ENCODE measurements around the gene SEMA4D. TPM values are rescaled to one million over a fixed set of nuclear protein-coding genes. Genes with fewer than 3 reads are reported as not detected.

Gene SEMA4D
- total RNA-seq, 2 experiments from 2014 or later: 283 to 295 TPM

DNA sequence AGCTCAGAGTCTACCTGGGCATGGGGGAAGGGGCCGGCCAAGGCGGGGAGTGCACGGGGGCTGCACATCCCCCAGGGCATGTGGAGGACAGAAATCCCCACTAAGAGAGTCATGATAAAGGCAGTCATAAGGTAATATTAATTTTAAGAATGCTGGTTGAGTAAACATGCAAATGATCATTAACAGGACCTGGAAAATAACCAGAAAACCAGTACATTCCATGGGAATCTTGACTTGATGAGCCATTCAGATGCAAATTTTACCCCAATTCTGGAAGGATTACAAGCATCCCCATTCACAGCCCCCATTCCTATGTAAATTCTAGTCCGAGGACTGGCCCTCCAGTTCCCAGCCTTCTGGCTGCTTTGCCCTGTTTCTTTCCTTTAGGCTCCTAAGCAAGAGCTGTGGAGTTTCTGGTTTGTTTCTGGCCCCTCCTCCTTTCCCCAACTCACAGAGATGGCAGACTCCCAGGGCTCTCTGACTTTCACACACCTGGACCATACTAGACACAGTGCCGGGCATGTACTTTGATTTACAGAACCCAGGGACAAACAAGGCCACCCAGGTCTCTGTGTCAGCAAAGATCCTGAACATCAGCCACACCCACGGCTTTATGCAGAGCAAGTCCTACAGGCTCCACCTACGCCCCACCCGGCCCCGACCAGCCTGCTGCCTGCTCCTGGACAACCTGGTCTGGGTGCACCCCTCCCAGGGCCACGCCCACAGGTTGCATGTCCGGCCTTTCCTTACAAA lies 62.7 kb downstream of the SEMA4D start:
- POLR2A ChIA-PET: no interaction called here
- CTCF ChIA-PET: interaction anchor here (1.5 kb wide), 1 partner anchor 13 kb away, joined by 3 read pairs; no protein-coding TSS in a partner anchor

DNA sequence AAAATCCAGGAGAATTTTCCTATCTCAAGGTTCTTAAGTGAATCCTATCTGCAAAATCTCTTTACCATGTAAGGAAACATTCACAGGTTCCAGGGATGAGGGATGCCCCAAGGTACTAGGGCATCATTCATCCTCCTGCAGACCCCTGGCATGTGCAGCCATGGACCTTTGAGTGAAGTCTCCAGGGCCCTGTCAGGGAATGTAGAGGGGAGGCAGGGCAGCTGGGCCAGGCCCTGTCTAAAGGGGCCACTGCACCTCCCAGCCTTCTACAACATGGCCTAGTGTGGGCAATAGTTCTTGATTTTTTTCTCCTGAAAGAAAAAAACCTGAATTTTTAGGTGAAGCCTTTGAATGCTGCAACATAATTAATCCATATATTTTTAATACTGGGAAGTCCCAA lies 63.3 kb downstream of the SEMA4D start:
- ChIA-PET CTCF (interaction anchor here (1.5 kb wide), 1 partner anchor 14 kb away, joined by 3 read pairs; no protein-coding TSS in a partner anchor), POLR2A (no interaction called here)

DNA sequence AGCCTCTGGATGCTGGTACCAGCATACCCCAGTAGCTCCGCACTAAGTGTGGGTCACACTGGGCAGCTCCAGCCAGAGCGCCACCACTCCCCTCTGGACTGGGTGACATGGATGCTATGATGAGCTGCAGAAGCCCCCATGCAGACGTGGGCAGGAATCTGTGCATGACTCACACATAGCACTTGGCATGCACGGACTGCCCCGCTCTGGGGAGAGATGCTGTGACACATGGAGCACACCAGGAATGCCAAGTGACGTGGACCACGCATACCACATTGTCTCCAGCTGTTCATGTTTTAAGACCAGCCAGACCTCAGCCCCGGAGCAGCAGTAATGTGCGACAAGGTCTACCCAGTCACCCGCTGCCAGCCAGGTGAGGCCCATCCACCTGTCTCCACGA lies 64.1 kb downstream of the SEMA4D start:
- ChIA-PET CTCF (no interaction called here), POLR2A (no interaction called here)

GRCh38 chr9:89432986-89433530 lies 64.9 kb downstream of the SEMA4D start:
- CTCF ChIA-PET: no interaction called here
- POLR2A ChIA-PET: no interaction called here

- ChIA-PET CTCF (interaction anchor here (1.5 to 1.7 kb wide), 2 partner anchors 13 to 22 kb away, joined by 3 to 5 read pairs; no protein-coding TSS in a partner anchor), POLR2A (interaction anchor here (1.3 kb wide), 1 partner anchor 16 kb away, joined by 4 read pairs; no protein-coding TSS in a partner anchor)
Measured at GRCh38 chr9:89431930-89432725, 65.8 kb downstream of the SEMA4D start.

DNA sequence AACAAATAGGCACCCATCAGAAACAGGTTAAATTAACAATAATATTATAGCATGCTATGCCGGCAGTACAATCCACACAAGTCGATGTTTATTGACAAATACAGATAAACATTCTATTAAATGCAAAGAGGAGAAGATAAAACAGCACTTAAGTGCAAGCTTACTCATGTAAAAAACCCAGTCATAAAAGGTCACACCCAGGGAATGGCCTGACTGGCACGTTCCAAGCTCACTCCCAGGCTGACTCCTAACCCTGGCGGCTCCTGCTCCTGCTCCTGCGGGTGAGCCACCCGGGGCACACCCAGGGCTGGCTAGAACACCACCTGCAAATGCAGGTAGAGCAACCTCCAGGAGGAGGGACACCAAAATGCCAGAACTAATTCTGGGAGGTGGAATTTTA lies 66.9 kb downstream of the SEMA4D start:
- CTCF ChIA-PET: interaction anchor here (1.0 to 4.2 kb wide), 5 partner anchors 10 to 39 kb away, joined by 3 to 22 read pairs (median 5); no protein-coding TSS in a partner anchor

GRCh38 chr9:89428901-89429890 lies 68.7 kb downstream of the SEMA4D start:
- CTCF ChIA-PET: interaction anchor here (0.7 to 4.2 kb wide), 25 partner anchors 9 to 138 kb away, joined by 3 to 28 read pairs (median 4); partner anchors contain the start of gene SEMA4D
- POLR2A ChIA-PET: interaction anchor here (0.6 to 1.3 kb wide), 3 partner anchors 9 to 58 kb away, joined by 3 to 5 read pairs (median 3); no protein-coding TSS in a partner anchor

More for the DNA sequence above, 66.9 kb downstream of the SEMA4D start:
- POLR2A ChIA-PET: interaction anchor here (1.3 kb wide), 1 partner anchor 17 kb away, joined by 4 read pairs; no protein-coding TSS in a partner anchor

DNA sequence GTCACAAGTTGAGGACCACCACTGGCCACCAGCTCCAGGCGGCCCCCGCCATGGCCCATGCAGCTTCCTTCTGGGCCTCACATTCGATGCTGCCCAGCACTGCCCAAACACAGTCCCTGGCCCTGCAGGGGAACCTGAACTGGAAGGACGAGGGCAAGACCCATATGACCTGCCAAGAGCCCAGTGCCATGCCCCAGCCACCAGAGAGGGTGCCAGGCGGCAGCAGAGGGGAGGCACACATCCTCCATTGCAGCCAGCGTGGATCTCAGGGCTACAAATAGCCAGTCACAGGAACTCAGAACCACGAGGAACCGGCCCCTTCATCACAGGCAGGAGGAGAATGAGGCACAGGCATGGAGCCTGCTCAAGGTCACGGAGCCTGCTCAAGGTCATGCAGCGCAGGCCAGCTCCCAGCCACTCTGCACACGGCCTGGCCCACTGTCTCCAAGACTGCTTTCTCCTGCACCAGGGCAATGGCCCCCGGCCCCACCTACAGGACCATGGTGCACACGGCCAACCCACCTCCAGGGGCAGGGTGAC lies 69.6 kb downstream of the SEMA4D start:
- POLR2A ChIA-PET: interaction anchor here (0.7 to 2.9 kb wide), 5 partner anchors 10 to 28 kb away, joined by 3 to 21 read pairs (median 5); no protein-coding TSS in a partner anchor
- CTCF ChIA-PET: interaction anchor here (0.8 to 4.2 kb wide), 13 partner anchors 10 to 121 kb away, joined by 3 to 28 read pairs (median 7); no protein-coding TSS in a partner anchor

GRCh38 chr9:89427621-89428221 lies 70.2 kb downstream of the SEMA4D start:
- CTCF ChIA-PET: interaction anchor here (1.1 to 4.2 kb wide), 7 partner anchors 9 to 122 kb away, joined by 7 to 28 read pairs (median 12); no protein-coding TSS in a partner anchor
- POLR2A ChIA-PET: interaction anchor here (0.7 to 2.9 kb wide), 6 partner anchors 10 to 29 kb away, joined by 3 to 21 read pairs (median 4); no protein-coding TSS in a partner anchor

DNA sequence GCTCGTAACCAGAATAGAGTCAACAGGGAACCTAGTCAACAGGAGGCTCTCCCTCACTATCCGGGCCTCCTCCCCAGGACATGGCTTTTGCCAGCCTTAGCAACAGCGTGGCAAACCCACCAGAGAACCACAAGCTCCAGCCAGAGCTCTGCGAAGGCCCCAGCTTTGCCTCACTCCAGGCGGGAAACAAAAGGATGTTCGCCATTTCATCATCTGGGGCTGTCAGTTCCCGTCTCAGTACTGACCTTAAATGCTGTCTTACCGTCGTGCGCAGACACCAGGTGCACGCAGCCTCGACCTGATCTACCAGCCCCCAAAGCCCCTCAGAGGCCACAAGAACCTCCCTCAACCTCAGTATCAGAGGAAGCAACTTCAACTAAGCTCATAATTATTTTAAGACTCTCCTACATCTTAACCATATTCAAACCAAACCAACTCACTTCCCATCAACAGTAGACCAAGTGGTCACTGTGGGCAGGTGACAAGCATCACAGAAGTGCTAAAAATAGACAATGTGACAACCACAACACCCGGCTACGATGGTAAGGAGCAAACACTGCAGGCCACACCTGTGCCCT lies 71.4 kb downstream of the SEMA4D start:
- POLR2A ChIA-PET: interaction anchor here (0.5 to 2.9 kb wide), 10 partner anchors 8 to 124 kb away, joined by 3 to 21 read pairs (median 3); no protein-coding TSS in a partner anchor
- CTCF ChIA-PET: interaction anchor here (0.9 to 3.8 kb wide), 8 partner anchors 8 to 123 kb away, joined by 3 to 28 read pairs (median 5); no protein-coding TSS in a partner anchor

DNA sequence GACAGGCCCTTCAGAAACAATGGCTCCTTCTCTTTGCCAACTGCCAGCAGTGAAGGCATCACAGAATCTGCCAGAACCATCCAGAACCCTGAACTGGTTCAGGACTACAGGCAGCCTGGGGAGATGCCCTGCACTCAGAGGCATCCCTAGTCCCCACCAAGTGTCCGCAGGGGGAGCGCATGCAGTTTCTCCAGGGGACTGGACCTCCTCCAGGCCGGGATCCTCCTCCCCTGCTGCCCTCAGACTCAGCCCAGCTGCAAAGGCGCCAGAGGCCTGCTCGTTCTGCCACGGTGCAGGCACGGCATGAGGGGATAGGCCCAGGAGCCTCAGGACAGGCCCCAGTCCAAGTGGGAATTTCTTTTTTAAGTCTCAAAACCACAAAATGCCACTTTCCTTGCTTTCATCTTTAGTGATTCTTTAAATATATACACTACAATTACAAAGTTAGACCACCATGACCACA lies 72.0 kb downstream of the SEMA4D start:
- POLR2A ChIA-PET: interaction anchor here (0.5 to 2.9 kb wide), 9 partner anchors 8 to 125 kb away, joined by 3 to 21 read pairs (median 3); no protein-coding TSS in a partner anchor
- CTCF ChIA-PET: interaction anchor here (0.9 to 2.1 kb wide), 6 partner anchors 9 to 53 kb away, joined by 3 to 12 read pairs (median 4); no protein-coding TSS in a partner anchor

DNA sequence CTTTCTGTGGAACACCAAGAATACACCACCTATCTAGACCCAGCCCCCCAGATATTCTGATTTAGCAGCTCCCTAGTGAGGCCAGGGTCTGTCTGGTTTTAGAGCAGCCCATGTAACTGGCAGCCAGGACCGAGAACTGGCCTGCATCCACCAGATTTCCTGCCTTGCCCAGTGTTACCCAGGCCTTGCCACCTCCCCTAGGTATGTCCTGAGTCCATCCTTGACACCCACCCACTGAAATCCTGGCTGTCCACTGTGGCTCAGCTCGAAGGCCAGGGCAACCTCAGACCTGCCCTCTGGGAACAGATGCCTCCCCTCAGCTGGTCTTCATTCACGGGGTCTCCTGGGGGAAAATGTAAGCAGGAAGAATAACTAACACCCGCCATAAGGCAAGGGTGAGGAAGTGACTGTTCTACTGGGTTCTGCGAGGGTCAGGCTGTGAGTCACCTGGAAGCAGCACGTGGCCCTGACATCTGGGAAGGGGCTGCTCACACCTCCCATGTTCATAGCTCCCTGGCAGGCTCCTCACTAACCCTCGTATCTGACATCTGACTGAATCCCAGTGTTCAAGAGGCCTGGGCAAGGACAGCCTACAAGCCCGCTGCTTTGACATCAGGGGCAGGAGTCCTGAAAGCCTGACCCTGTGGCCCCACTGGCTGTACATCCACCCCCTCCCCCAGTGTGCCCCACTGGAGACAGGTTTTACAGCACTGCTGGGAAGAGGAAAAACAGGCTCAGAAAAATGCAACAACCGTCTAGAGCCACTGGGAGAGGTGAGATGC lies 72.7 kb downstream of the SEMA4D start:
- CTCF ChIA-PET: interaction anchor here (1.2 to 2.4 kb wide), 5 partner anchors 8 to 54 kb away, joined by 3 to 12 read pairs (median 5); no protein-coding TSS in a partner anchor
- POLR2A ChIA-PET: interaction anchor here (0.7 to 2.9 kb wide), 4 partner anchors 7 to 99 kb away, joined by 3 to 16 read pairs (median 5); no protein-coding TSS in a partner anchor

GRCh38 chr9:89422151-89422975 lies 75.5 kb downstream of the SEMA4D start:
- ChIA-PET POLR2A (interaction anchor here (0.6 to 1.4 kb wide), 6 partner anchors 14 to 54 kb away, joined by 3 to 5 read pairs (median 4); no protein-coding TSS in a partner anchor), CTCF (interaction anchor here (2.4 kb wide), 1 partner anchor 12 kb away, joined by 8 read pairs; no protein-coding TSS in a partner anchor)

DNA sequence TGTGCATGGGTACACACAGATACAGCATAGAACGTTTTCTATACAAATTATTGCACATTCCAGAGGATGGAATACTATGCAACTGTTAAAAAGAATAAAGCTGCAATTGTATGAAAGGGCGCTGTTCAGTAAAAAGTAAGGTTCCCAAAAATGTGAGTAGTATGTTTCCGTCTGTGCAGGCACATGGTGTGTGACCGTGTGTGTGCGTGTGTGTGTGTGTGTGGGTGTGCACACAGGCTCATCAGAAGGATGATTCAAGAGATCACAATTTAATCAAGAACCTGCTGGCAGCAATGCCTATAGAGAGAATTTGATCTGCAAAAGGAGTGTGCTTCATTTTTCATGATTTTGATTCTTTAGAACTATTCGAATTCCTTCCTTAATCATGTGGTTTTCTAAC lies 76.3 kb downstream of the SEMA4D start:
- CTCF ChIA-PET: interaction anchor here (1.4 kb wide), 1 partner anchor 44 kb away, joined by 5 read pairs; no protein-coding TSS in a partner anchor
- POLR2A ChIA-PET: interaction anchor here (1.0 to 1.4 kb wide), 2 partner anchors 14 to 45 kb away, joined by 3 to 5 read pairs; no protein-coding TSS in a partner anchor

Data from activated CD8-positive, alpha-beta memory T cell treated with anti-CD3 and anti-CD28 coated beads for 36 hours (primary cell).